HG02571 (cell line): ENCODE measurements around the gene MYOD1.

Experiments used
- ATAC-seq: cut with Tn5 transposase; IDR thresholded peaks from one replicate; pipeline ENCODE4 v1.9.1; 2021; ENCODE audit warnings: mild to moderate bottlenecking, moderate library complexity; ENCODE audit not compliant: unreplicated experiment

The MYOD1 gene

DNA sequence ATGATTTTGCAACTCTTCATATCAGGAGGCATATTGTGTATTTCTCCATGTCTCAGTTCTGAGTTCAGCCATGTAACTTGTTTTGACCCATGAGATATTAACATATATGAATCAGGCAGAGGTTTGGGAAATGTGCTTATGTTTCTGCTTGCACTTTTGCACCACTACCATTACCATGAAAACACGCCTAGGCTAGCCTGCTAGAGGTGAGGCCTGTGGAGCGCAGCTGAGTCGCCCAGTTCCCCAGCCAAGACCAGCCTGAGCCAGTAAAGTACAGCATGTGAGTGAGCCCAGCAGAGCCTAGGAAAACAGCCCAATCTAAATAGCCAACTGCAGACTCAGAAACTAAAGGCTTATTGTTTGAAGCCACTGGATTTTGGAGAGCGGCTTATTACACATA lies 18.4 kb upstream of the MYOD1 start:
- ATAC-seq, result no peak

DNA sequence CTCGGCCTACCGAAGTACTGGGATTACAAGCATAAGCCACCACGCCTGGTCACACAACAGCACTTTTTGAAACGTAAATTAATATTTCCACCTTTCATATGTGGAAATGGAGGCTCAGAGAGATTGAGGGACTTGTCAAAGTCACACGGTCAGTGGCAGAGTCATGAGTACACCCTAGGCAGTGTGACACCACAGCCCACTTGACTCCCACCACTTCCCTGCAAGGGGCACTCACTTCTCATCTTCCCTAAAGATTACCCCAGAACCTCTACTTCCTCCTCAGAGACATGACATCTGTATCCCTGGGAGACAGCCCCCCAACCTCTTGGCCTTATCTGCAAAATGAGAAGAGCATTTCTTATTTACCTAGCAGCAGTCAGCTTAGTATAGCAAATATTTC lies 16.5 kb upstream of the MYOD1 start:
- no peak for ATAC-seq

DNA sequence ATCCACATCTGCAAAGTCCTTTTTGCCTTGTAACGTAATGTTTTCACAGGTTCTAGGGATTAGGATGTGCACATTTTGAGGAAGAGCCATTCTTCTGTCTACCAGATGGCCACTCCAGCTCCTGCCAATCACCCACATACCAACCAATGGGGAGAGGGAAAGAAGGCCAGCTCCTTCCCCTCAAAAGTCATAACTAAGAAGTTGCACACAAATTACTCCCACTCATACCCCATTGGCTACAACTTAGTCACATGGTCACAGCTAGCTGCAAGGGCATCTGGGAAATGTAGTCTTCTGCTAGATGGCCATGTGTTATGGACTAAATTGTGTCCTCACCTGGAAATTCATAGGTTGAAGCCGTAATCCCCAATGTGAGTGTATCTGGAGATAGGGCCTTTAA lies 15.4 kb upstream of the MYOD1 start:
- ATAC-seq, result no peak

DNA sequence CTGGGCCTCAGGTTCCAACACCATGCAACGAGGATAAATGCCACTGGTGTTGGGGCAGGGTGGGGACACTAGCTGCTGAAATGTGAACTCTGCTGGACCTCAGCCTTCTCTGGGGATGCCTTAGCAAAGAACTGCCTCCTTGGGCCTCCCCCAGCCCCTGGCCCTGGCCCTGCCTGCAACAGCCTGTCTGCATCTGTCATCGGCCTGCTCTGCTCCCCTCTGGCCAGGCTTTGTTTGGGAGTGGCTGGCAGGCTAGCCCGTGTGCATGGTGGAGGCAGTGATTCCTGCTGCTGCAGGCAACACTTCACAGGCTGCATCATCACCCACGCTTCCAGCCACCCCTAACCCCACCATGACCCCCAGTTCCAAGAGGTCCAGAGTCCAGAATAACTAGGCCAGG lies 11.5 kb upstream of the MYOD1 start:
- ATAC-seq, result no peak

DNA sequence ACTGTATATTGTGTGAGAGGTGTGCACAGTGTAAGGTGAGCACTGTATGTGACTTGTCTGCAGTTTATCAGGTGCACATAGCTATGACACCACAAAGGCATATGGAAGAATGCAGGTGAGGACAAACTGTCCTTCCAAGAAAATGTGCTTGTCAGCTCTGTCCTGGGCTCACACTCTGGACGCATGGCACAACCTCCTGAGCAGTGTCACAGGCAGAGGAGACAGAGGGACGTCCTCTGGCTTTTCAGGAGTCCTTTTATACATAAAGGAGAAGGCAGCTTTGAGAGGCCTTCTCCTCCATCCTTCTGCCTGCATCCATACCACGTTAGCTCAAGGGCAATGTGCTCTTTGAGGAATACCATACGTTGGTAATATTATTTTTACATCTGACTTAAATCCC lies 7.5 kb upstream of the MYOD1 start:
- no peak for ATAC-seq

DNA sequence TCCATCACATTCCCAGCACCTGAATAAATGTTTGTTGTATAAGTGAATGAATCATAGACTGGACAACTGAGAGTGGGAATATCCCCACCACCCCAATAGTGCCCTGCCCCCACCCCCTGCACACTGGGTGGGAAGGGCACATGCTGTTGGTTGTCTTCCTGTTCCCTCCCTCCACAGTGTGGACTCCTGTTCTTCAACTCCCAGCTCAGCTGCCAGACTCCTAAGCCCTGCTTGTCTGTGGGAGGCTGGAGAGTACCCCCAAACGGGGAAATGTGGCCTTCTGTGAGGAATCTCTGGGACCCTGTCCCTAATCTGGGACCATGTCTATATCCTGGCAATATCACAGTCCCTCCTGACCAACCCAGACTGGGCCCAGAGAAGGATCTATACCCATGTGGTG lies 5.5 kb upstream of the MYOD1 start:
- no peak for ATAC-seq

DNA sequence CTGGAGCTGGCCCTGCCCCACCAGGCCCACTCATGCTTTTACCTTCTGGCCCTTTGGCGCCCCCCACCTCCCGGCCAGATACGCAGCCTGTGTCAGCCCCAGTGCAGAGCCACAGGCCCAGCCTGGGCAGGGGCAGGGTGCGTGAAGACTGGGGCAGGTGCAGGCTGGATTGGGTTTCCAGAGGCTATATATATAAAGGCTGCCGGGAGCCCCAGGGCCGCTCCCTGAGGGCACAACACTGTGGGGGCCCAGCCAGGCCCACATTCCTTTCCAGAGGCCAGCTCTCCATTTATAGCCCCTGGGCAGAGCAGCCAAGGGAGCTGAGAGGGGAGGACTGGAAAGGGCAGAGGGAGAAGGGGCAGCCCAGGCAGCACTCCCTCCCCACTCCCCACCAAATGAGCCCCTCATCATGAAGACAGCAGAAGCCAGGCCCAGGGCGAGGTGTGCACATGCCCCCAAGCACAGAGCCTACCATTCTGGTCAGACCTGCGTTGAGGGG lies 5.0 kb upstream of the MYOD1 start:
- ATAC-seq, result no peak

DNA sequence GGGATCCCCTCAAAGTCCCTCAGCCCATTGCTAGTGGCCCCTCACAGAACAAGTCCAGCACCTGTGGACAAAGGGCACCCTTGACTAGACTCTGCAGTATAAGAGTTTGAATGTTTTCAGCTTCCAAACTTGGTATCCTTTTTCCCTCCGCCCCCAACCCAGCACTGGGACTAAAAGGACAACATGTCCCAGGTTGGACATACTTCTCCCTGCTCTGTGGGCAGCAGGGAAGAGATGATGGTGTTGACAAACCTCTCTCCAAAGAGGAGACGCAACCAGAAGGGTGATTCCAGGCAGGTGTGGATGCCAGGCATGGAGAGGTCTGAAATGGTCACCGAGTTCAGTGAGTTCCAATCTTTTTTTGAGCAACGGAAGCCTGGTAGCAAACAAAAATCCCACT lies 4.5 kb upstream of the MYOD1 start:
- ATAC-seq, result no peak

DNA sequence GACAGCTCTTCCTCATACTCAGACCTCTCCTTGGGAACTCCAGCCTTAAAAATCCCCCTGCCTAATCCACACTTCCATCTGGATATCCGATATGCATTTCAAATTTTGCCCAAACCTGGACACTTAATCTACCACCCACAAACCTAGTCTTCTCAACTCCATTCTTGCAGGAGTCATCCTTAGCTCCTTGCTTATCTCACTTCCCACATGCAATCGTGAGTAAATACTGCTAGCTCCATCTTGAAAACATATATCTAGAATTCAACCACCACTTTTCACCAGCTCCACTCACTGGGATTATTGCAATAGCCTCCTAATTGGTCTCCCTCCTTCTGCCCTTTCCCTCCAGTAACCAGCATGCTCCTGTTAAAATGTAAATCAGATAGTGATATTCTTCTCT lies 2.6 kb upstream of the MYOD1 start:
- ATAC-seq, result no peak

DNA sequence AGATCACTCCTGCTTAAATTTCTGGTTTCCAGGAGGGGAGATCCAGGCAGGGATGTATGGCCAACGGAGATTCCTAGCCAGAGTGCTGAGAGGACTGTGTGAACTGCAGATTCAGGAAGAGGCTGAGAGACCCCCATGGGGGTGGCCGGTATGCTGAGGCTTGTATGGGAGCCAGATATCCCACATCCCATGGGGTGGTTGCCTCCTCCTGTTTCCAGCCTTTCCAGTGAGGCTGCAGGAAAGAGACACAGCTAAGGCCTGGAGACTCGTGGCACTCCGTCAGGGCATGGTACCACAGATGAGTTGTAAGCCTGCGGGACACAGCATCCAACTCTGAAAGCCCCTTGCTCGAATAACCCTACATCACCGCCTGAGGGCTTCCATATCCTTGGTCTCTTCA lies 1.4 kb upstream of the MYOD1 start:
- no peak for ATAC-seq

DNA sequence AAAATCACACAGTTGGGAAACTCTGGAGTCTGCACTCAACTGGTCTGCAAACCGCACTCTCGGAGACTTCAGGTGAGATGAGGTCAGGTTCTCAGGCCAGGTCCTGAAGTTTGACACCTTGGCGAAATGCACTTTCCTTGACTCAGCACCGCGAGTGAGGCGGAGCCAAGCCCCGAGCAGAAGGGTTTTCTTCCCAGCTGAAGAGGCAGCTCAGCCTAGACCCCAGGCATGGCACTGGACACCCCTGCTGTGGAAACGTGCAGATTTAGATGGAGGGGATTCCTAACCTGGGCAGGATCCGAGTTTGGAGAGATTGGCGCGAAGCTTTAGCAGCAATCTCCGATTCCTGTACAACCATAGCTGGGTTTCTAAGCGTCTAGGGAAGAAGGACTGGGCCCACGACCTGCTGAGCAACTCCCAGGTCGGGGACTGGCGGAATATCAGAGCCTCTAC lies 835 bp upstream of the MYOD1 start:
- ATAC-seq, result no peak

DNA sequence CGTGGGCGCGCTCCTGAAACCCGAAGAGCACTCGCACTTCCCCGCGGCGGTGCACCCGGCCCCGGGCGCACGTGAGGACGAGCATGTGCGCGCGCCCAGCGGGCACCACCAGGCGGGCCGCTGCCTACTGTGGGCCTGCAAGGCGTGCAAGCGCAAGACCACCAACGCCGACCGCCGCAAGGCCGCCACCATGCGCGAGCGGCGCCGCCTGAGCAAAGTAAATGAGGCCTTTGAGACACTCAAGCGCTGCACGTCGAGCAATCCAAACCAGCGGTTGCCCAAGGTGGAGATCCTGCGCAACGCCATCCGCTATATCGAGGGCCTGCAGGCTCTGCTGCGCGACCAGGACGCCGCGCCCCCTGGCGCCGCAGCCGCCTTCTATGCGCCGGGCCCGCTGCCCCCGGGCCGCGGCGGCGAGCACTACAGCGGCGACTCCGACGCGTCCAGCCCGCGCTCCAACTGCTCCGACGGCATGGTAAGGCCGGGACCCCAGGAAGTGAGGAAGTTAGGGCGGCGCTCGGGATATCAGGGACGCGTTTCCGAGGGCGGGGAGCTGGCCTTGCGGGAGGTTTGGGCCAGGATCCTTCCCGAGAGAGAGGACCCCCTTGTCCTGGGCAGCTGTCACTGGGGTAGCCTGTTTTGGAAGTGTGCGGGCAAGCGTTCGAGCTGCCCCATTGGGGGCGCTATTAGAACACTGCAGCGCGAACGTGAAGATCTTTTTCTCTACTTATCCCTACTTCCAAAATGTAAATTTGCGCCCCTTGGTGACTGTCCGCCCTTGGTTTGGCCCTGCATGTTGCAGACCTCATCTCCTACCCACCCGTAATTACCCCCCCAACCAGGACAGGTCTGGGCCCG lies 796 bp downstream of the MYOD1 start:
- no peak for ATAC-seq

DNA sequence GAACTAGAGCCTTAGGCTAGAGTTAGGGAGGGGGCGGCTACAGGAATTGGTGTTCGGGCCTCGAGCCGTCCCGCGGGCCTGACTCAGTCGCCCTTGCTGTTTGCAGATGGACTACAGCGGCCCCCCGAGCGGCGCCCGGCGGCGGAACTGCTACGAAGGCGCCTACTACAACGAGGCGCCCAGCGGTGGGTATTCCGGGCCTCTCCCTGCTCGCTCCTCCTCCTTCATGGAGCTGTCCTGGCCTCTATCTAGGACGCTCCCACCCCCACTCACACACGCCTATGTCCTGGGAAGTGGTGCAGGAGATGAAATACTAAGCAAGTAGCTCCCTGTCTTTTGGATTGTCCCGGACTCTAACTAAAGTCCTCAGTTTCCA lies 1.4 kb downstream of the MYOD1 start:
- no peak for ATAC-seq

DNA sequence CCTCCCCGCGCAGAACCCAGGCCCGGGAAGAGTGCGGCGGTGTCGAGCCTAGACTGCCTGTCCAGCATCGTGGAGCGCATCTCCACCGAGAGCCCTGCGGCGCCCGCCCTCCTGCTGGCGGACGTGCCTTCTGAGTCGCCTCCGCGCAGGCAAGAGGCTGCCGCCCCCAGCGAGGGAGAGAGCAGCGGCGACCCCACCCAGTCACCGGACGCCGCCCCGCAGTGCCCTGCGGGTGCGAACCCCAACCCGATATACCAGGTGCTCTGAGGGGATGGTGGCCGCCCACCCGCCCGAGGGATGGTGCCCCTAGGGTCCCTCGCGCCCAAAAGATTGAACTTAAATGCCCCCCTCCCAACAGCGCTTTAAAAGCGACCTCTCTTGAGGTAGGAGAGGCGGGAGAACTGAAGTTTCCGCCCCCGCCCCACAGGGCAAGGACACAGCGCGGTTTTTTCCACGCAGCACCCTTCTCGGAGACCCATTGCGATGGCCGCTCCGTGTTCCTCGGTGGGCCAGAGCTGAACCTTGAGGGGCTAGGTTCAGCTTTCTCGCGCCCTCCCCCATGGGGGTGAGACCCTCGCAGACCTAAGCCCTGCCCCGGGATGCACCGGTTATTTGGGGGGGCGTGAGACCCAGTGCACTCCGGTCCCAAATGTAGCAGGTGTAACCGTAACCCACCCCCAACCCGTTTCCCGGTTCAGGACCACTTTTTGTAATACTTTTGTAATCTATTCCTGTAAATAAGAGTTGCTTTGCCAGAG lies 2.0 kb downstream of the MYOD1 start:
- no peak for ATAC-seq

DNA sequence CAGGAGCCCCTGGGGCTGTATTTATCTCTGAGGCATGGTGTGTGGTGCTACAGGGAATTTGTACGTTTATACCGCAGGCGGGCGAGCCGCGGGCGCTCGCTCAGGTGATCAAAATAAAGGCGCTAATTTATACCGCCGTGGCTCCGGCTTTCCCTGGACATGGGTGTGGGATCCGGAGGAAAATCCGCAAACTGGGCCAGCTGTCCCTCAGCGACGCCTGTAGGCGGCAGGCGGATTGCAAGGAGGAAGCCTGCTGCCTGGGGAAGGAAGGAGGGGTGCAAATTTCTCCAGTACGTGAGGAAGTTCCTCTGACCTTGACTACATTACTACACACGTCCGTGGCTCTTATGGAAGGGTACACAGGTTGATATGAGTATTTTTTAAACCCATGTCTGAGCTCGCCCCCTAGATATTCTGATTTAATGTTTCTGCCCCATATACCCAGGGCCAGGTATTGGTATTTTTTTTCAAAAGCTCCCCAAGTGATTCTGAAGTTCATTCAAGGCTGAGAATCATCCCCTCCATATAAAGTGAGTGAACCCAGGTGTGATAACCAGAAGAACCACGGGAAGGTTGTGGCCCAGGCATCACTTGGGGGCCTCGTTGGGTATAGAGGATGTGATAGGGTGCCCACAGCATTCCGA lies 2.8 kb downstream of the MYOD1 start:
- no peak for ATAC-seq

DNA sequence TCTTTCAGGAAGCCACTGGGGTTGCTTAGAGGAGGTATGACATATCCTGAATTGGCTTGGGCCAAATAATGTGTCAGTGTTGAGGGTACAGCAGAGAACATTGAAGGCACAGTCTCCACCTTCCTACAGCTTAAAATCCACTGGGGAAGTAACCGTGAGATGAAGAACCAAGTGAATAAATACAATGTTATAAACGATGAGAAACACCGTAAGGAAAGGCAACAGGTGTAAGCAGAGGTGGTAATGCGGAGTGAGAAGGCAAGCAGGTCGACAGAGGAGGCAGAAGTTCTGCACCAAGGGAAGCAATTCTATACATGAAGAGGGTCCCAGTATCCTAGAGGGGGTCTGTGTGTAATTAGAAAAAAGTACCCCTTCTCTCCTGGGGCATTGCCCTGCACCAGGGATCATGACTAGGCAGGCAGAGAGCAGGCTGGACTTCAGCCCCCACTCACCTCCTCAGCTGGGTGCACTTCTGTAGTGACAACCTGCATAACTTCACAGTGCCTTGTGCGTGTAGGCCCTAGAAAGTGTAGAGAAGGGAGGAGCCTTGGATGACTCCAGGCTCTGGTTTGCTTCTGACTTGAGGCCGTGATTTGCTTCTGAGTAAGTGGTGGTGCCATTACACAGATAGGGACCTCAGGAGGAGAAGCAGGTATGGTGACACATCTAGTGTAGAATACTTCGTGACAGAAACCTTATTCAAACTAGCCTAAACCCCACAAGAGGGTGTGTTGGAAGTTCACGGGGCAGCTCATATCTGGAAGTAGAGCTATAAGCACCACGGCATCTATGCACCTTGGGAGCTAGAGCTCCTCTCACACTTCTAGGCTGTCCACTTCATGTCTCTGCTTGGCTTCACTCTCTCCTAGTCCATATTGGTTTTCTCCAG lies 4.9 kb downstream of the MYOD1 start:
- no peak for ATAC-seq

DNA sequence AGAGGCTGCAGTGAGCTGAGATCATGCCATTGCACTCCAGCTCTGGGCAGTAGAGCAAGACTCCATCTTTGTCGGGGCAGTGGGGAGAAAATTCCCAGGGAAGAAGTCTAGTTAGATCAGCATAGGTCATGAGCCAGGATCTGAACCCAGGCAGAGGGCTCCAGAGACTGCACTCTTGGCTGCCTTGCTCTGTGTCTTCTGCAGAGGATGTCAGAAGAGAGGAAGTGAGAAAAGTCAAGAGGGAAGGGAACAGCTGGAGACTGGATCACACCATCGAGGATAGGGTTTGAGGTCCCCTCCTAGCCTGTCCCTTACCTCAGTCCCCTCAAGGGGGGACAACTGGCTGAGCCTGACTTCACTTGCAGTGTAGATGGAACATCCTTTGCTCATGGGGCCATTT lies 5.8 kb downstream of the MYOD1 start:
- no peak for ATAC-seq

DNA sequence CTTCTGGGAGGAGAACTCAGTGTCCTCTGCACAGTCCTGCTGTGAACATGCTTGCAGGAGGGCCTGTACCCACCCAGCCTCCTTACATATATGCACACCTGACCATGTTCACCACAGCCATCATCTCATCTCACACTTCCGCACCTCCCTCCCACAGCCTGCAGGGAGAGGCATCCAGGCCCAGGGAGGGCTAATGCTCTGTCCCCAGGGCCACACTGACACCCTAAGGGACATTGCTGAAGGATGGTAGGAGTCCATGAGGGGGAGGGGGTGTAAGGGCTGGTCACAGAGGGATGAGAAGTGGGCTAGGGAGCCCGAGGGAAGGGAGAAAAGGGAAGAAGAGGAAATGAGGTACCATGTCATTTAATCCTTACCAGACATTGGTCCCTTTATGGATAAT lies 10.8 kb downstream of the MYOD1 start:
- ATAC-seq, result no peak

DNA sequence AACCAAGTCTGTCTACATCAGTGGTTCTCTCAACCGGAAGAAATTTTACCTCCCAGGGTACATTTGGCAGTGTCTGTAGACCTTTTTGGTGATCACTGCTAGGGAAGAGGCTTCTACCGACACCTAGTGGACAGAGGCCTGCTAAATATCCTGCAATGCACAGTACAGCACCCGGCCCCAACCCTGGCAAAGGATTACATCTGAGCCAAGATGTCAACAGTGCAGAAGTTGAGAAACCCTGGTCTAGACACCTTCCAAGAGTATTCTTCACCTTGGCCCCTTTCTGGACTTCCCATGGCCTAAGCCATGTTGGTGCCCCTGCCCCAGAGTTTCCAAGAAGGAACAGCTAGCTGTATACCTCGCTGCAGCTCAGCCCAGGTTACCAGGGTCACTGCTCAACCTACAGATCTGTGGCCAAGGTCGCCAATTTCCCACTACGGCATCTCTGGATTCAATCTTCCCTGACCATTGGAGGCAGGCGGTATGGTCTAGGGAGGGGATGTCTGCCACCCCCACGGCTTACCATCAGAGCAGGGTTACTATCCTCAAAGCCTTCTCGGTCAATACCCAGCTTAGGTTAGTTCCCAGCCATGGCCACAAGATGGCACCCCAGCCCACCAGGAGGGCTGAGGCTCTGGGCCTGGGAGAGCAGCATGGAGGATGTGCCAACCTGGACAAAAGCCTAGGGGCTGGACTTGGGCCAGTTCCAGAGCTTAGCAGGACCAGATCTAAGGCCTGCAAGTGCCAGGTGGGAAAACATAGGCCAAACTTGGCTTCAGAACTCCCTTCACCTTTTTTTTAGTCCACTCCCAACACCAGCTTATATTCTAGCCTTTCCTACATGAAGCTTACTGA lies 11.5 kb downstream of the MYOD1 start:
- peak; percentile 77 for ATAC-seq

DNA sequence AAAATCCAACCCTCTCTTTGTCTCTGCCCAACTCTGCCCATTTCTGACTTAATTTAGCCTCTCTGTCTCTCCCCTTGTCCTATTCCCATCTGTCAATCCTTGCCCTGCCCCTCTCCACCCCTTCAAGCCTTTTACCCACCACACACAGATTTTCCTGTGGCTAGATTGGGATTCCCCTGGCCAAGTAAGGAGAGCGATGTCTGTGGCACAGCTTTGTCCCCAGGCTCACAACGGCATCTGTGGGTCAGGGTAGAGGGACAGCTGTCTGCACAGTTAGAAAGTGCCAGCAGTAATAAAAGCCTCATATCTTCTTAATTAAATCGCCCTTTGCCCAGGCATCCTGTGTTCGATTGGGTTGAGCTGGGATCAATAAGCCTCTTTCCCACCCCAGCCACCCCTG lies 13.9 kb downstream of the MYOD1 start:
- ATAC-seq, result no peak
